Cerebellar nuclear complex (tissue), 1 donor: Measurements from ENCODE around the gene CLSTN1.

ENCODE experiments used
- DNase-seq, 2 experiments: peaks; one replicate each; lab custom pipeline; 2025; lab: John Stamatoyannopoulos, UW

The CLSTN1 gene

DNA sequence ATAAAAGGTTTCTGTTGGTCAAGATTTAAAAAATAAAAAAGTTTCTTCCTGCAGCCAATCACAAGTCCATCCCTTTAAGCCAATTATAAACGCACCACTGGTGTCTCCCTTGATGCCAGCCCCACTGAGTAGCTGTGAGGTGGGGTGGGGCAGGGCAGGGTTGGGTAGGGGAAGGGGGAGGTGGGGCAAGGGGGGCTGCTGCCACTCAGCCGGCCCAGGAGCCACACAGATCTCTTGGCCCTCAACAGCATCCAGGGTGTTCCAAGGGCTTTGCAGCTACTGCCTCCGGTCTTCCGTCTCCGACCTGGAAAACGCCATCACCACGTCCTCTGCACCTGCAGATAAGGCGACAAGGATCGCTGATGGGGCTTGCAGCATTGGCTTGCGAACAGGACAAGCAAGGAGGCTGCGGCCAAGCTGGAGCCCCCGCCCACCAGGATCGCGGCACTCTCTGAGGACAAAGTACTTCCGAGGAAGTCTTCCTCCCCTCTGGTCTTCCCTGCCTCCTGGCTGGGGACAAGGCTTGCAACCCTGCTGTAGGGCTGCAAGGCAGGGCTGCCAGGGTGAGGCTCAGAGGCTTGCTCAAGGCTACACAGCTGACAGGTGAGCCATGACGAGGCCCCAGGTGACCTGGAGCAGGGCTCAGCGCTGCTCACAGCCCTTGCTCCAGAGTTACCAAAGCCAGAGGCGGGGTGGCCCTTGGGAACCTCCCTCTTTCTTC lies 26.8 kb upstream of the CLSTN1 start:
- DNase-seq = no peak

DNA sequence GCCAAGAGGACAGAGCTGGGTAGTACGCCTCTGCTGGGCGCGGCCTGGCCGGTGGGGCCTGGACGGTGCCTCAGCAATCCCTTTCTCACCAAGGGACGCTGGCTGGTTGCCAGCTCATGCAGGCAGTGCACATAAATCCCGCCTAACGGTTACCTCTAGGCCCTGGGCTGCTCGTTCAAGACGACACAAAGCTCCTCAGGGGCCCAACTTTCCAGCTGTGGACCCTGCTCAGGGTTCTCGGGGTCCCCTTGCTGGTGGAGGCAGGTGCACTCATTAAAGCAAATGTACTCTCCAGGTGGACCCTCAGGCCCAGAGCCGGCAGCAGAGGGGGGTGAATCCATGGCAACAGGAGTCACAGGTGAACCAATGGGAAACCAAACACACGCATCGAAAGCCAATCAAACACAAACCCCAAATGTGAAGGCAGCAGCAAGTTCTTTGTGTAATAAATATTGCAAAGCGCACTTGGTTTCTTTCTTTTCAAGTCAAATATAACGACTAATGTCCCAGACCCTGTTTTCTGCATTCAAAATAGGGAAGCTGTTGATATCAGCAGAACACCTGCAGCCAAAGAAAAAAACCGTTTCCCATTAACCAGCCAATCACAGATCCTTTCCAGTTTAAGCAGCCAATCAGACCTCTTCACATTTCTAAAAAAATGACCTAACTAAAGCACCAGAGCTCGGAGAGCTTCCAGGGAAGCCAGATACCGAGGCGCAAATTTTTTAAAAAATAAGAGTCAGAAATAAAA lies 26.1 kb upstream of the CLSTN1 start:
- DNase-seq = peak in 1 of 2 experiments; percentile 67

DNA sequence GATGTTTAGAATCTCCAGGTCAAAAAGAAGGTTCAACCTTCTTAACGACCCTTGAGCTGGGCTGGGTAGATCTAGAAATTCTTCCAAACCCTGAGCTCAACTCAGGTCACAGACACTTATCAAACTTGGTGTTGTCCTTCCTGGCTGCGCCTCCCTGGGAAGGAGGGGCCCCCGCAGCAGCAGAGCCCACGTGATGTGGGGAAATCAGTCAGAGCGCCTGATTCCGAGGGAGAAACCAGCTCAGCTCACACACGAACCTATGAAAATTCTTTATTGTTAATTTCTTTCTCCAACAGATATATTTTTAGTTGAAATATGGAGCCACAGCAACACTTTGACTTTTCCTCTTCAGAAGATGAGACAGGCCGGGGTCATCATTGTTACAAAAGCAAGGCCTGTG lies 24.3 kb upstream of the CLSTN1 start:
- no peak for DNase-seq

DNA sequence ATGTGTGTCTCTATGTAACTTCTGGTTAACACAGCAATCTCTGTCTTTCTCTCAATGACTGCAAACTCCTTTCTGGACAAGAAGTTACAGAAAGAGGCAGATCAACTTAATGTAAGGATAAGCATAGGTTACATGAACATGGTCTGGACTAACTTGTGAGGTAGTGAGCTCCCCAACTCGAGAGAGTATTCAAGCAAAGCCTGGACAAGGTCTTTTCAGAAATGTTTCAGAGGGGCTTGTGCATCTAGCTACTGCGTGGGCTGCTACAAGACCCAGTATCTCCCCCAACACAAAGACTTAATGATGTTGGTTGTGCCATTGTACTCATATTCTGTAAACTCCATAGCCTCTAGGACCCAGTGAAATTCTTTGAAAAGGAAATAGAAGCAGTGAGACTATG lies 23.5 kb upstream of the CLSTN1 start:
- no peak for DNase-seq

DNA sequence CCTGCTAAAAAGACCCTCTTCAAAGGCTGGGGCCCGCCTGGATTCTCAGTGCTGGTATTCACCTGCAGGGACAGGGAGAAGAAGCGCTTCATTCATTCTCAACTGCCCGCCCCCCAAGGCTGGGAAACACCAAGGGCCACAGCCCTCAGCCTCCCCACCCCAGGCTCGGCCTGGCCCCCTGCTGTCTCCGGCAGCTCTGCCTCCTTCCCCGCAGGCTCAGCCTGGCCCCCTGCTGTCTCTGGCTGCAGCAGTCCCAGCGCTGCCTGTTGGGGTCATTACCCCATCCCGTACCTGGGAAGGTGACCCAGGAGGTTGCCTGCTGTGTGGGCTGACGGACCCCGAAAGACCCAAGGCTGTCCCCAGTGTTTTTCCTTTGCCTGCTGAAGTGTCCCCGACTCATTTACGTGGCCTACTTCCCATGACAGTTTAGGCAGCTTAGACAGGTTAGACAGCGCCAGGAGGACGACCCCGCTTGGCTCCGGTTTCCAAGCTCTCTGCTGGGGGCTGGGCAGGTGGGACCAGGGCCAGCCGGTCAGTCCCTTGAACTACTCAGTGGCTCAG lies 22.9 kb upstream of the CLSTN1 start:
- no peak for DNase-seq

DNA sequence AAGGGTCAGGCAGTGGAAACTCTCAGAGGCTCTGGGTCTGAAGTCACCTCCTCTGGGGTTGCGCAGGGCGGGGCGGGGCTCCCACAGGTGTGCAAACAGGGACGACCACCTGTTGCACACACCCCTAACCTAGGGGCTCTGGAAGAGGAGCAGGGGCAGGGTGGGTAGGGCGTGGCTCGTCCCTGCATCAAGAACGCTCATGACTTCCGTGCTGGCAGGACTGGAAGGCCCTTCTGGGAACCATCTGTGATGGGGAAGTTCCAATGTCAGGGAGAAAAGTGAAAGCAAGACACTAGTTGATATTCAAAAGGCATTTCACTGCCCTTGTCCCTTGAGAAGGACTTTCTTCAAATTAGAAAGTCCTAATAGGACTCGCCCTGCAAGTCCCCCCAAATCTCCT lies 22.1 kb upstream of the CLSTN1 start:
- no peak for DNase-seq

DNA sequence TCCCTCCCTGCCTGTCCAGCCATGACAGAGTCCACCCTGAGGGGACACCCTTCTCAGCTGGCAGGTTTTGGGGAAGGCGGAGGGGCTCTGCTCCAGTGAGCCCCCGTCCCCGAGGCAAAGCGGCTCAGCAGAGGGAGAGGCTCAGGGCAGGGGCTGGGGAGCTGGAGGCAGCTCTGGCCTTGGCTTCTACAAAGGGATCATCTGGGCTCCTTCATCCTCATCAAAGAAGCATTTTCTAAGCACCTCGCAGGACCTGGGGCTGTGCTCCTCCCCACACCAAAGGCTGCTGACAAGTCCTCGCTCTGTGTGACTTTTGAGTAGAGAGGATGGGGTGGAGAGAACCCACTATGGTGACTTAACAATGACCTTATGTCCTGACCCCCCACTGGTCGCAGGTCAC lies 21.0 kb upstream of the CLSTN1 start:
- DNase-seq = no peak

DNA sequence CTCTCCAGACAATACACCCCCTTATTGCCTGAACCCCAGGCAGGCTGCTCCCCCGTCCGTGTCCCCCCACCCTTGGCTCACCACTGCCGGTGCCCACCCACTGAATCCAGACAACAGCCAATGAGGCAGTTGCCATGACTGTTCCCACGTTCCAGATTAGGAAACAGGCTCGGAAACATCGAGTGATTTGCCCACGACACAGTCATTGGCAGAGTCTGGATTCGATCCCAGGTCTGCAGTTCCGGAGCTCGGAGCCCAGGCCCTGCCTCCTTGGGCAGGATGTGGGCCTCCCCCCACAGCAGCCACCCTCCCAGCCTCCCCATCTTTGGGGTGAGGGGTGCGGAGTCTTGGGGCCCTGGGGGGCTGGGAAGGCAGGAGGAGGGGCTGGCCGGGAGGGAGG lies 20.3 kb upstream of the CLSTN1 start:
- no peak for DNase-seq

DNA sequence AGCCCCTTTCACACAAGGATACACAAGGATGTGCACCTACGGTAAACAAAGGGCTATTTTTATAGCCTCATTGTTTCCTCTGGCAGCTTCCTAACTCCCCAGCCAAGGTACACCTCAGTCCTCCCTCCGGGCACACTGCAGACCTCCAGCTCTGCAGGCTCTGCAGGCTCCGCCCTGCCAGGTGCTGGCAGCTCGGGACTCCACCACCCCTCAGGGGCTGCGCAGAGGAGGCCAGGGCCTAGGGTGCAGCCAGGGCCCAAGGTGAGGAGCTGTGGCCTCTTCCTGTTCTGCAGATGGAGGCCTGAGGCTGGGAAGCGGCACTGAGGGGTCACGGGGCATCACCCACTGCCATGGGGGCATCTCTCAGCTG lies 19.8 kb upstream of the CLSTN1 start:
- no peak for DNase-seq

DNA sequence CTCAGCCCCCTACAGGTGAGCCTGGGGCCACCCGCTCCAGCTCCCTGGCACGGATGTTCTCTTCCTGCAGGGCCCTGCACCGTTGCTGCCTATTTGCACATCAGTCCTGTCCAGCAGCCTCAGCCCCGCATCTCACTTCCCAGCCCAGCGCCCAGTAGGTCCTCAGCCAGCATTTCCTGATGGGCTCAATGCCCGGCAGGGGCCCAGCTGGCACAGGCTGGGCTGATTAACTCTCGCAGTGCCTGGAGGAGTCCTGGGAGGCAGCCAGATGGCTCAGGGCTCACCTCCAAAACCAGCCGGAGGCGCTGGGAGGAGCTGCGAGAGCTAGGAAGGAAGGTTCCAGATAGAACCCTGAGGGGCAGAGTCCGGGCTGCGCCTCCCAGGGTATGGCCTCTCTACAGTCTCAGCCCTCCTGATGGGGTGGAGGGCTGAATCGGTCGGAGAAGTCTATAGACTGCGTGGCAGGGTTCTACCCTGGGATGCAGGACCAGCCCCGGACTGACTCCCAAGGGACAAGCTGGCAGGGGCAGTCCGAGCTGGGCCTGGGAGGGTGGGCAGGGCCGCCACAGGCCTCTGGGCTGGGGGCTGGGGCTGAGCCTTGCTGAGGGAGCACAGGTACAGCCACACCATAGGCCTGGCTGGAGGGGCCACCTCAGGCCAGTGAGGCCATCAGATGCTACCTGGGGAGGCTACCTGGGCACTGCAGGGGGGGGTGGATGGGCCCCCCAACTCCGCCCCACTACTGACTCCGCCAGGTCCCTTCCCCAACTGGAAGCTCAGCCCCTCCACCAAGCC lies 19.2 kb upstream of the CLSTN1 start:
- peak in 1 of 2 experiments; percentile 50 for DNase-seq

DNA sequence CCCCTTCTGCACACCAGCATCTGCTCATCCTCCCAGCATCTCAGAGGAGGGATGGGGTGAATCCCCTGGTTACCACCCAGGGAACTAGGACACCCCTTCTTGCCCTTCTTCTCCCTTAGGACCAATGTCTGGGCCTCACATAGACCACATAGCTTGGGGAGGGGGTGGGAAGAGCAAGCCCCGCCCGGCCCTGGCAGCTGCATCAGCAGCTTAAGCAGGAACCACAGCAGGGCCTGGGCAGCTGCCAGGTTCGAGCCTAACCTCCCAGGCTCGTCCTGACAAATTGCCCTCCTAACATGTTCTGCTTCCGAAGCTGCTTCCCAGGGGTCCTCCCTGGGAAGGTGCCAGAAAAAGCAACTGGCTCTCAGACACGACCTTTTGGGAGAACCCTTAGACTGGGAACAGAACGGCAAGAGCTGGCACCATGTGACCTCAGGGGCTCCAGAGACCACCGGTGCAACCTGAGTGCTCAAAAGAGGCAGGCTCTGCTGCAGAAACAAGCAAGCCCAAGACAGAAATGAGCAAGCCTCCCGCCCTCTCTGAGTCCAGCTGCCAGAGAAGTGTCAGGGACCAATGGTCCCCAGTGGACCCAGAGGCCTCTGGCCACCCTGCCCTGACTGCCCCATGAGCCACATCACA lies 18.4 kb upstream of the CLSTN1 start:
- no peak for DNase-seq

DNA sequence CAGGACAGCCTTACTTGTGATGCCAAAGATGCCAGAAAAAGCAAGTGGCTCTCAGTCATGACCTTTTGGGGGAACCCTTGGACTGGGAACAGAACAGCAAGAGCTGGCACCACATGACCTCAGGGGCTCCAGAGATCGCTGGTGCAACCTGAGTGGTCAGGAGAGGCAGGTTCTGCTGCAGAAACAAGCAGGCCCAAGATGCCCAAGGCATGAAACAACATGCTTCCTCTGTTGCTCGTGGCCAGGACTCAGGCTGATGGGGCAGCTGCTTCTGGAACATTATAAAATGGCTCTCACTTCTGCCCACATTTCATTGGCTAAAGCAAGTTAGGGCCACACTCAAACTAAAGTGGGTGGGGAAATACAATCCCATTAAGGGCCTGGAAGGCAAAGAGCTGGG lies 17.7 kb upstream of the CLSTN1 start:
- no peak for DNase-seq

DNA sequence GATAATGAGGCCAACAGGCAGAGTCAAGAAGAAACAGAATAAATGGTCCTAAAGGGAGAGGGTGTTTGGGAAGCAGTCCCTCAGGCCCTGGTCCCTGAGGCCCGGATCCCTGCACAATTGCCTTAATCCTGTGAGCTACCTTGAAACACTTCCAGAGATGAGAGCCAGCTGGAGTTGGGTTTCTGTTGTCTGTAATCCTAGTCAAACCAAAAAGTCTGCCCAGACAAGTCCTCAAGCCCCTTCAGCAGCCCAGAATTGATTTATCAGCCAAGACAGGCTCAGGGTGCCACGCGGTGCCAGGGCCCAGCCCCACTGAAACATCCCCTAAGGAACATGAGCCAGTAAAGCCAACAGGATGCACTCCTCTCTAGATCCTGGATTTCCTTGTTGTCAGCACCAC lies 16.4 kb upstream of the CLSTN1 start:
- no peak for DNase-seq

DNA sequence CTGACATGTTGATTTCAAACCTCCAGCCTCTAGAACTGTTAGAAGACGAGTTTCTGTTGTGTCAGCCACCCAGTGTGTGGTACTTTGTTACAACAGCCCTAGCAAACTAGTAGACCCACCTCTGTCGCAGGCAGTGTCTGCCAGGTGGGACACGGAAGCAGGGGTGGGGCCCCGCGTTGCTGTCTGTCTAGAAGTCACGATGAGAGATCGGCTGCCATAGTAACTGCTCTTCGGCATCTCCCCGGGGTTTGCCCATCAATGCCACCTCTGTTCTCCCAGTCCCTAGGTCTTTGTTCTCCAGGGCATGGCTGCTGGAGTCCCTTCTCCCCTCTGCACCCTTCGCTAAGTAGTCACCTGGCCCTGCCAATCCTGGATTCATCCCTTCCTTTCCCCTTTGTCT lies 15.2 kb upstream of the CLSTN1 start:
- DNase-seq = no peak

DNA sequence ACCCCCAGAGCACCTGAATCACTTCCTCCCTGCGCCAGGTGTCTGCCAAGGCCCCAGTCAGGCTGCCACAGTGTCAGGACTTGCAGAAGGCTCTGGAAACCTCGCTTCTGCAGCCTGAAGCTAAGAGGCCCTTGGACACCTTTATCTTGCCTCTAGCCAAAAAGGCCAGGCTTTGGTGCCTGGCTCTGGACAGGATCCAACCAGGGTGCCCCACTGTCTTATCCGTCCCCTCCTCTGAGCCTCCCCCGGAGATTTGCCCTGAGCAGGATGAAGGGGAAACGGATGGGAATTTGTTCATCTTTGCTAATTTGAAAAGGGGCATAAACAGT lies 12.8 kb upstream of the CLSTN1 start:
- DNase-seq = no peak

DNA sequence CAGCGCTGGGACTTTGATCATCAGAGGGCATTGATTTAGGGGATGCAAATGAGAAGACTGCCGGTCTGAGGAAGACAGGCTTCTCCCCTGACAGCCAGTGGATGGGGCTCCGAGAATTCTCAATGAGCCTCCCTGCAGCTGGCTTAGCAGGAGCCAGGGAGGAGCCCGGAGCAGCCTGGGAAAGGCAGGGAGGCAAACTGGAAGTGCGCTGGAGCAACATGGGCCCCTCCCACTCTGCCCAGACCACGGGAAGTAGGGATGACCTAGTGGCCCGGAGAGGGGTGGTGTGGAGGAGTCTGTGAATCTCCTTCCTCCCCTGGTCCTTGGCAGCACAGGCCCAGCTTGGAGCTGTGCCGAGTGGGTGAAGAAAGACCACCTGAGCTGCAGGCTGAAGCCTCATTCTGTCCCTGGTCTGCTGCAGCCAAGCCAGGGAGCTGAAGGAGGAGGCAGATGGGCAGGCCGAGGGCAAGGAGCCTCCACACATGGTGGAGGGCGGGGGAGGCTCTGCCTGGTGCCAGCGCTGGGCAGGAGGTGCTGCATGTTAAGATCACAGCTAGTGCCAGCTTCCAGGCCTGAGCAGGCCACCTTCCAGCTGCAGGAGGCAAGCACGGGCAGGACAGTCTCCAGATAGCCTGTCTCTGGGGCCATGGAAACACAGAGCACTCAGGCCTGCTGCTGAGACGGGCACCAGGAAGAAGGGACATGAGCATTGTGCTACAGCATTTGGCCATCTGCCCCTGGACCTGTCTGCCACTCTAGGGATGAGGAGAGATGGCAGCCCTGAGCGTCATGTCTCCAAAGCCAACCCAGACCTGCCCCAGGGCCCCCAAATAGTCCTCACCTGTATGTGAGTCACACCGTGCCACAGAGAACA lies 12.2 kb upstream of the CLSTN1 start:
- peak; percentile 69 to 86 for DNase-seq

DNA sequence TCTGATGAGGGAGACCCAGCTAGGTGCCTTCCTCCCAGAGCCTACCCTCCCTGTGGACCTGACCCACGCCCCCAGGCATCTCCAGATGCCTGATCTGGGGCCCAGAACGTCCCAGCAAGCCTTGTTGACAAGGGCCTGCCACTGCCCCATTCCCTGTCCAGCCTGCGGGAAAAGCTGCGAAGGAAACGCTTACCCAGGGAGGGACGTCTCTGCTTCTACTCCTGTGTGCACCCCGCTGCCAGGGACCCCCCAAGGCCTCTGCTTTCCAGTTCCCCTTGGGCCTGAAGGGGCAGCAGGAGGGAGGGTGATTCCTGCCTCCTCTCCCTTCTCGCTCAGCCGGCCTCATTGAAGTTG lies 11.6 kb upstream of the CLSTN1 start:
- DNase-seq = no peak

DNA sequence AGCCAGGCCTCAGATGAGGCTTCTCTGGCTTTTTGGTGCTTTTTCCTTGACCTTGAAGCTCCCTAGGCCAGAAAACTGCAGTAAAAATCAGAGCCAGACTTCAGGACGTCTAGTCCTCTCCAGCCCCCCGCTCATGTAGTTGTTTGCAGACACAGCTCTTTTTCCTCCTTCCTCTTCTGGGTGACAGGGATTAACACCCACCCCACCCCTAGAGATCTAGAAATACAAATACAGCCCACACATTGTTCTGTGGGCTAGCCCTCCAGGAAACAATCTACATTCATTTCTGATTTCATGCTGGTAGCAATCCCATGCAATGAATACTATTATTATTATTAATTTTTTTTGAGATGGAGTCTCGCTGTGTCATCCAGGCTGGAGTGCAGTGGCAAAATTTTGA lies 9.9 kb upstream of the CLSTN1 start:
- no peak for DNase-seq

DNA sequence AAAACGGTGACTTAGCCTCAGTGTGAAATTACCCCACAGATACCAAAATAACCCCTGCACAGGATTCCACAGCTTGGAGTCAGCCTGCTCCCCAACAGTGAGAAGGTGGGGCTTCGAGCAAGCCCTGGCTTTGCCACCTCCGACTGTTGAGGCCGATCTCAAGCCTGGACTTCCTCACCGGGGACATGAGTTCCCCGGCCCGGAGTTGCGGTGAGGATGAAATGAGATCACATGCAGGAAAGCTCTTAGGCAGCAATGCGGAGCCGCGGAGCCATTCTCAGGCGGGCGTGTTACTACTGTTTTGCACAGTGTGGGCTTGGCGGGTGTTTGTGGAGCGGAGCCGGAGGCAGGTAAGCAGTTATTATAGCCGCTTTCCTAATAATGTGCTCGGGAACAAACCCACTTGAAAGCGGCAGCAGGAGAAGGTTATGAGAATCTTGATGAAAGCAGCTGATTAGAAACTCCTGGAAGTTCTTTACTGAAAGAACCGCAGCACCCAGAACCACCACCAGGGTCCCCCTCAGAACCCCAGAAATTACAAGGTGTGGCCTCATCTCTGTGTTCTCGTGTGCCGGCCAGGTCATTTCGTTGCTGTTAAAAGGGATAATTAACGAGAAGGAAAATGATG lies 3.9 kb upstream of the CLSTN1 start:
- DNase-seq = no peak

DNA sequence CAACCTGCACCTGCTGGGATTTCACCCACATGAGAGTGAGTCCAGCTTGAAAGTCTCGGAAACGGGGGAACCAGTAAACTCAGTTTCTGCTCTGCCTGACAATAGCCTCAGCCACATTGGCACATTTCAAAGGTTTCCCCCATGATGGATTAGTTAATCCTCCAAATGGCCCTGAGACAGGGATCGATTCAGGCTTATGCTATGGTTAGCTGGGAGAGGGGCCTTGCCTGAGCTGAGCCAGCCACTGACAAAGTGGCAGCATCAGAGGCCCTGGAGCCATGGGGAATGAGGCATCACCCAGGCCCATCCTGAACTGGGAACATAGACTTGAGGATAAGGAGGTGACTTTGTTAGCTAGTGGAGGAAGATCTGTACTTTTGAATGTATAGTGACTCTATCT lies 2.9 kb upstream of the CLSTN1 start:
- no peak for DNase-seq

DNA sequence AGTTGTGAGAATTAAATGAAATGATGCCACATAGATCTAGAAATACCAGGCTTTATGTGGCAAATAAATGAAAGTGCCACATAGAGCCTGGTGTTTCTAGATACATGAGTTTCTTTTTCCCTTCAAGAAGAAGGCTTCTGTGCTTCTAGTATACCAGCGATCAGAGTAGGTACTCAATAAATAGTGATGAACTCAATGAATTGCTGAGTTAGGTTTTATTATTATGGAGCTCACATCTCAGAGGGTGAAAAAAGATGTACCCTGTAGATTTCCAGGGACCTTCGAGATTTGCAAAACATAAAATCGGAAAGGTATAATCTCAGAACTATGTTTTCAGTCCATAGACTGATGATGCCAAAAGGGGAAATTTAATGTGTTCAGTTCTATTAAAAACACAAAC lies 2.3 kb upstream of the CLSTN1 start:
- no peak for DNase-seq
